Keratinocyte (primary cell): ENCODE measurements around the gene ERBB3. TPM values are rescaled to one million over a fixed set of nuclear protein-coding genes. Genes with fewer than 3 reads are reported as not detected.
A peak's percentile ranks its signal among the peaks of the same experiment; 100 is the strongest.

ENCODE experiments used
- DNase-seq: peaks from one replicate; pipeline ENCODE4 v3.0.0-alpha.2; 2011; ENCODE audit warnings: low read depth, missing footprints, low spot score
- FAIRE-seq: peaks from 2 replicates; lab custom pipeline; 2011; peaks lifted over from hg19 to GRCh38; lab: Jason Lieb, UNC
- H2AFZ ChIP-seq: 2 replicates; pipeline ENCODE4 v1.6.0; 2012; ENCODE audit warnings: low read length, control low read depth, inconsistent platforms; ENCODE audit not compliant: control insufficient read depth
- H3K27ac ChIP-seq: 2 replicates; pipeline ENCODE4 v1.5.1; 2011; ENCODE audit warnings: low read length; ENCODE audit not compliant: control insufficient read depth, insufficient read depth
- H3K27me3 ChIP-seq: 3 replicates; pipeline ENCODE4 v1.6.0; 2011; ENCODE audit warnings: low read length; ENCODE audit not compliant: control insufficient read depth, insufficient read depth; ENCODE audit errors: extremely low read depth
- H3K36me3 ChIP-seq, 2 experiments: 2 replicates in 1 of 2; 3 replicates in 1 of 2; pipeline ENCODE4 v1.5.1; 2011; ENCODE audit warnings: low read length in 2 of 2, mild to moderate bottlenecking in 1 of 2; ENCODE audit not compliant: control insufficient read depth in 2 of 2, insufficient read depth in 2 of 2; ENCODE audit errors: extremely low read depth in 1 of 2
- H3K4me1 ChIP-seq: 3 replicates; pipeline ENCODE4 v1.5.1; 2011; ENCODE audit warnings: low read length; ENCODE audit not compliant: control insufficient read depth, insufficient read depth; ENCODE audit errors: extremely low read depth
- H3K4me2 ChIP-seq: 3 replicates; pipeline ENCODE4 v1.6.0; 2011; ENCODE audit warnings: low read depth, low read length; ENCODE audit not compliant: control insufficient read depth, insufficient read depth; ENCODE audit errors: extremely low read depth
- H3K4me3 ChIP-seq, 3 experiments: fragments of 200-600 bp in 1 of 3; sonication (generic) in 1 of 3; 2 replicates in 2 of 3; 3 replicates in 1 of 3; pipeline ENCODE4 v1.5.1; 2011 to 2016; ENCODE audit warnings: low read length in 3 of 3, mild to moderate bottlenecking in 3 of 3, control low read depth in 2 of 3, inconsistent platforms in 1 of 3, low read depth in 1 of 3, mixed read lengths in 1 of 3, mixed run types in 1 of 3, moderate library complexity in 1 of 3; ENCODE audit not compliant: control insufficient read depth in 2 of 3, insufficient read depth in 2 of 3; ENCODE audit errors: extremely low read depth in 1 of 3
- H3K79me2 ChIP-seq: 2 replicates; pipeline ENCODE4 v1.6.0; 2012; ENCODE audit warnings: low read length; ENCODE audit not compliant: control insufficient read depth, insufficient read depth
- H3K9ac ChIP-seq: 3 replicates; pipeline ENCODE4 v1.6.0; 2011; ENCODE audit warnings: low read length; ENCODE audit not compliant: control insufficient read depth, insufficient read depth; ENCODE audit errors: extremely low read depth
- H3K9me1 ChIP-seq: 3 replicates; pipeline ENCODE4 v1.6.0; 2011; ENCODE audit warnings: low read length; ENCODE audit not compliant: control insufficient read depth, insufficient read depth; ENCODE audit errors: extremely low read depth
- H3K9me3 ChIP-seq: 2 replicates; pipeline ENCODE4 v1.5.1; 2012; ENCODE audit warnings: low read depth, low read length; ENCODE audit not compliant: control insufficient read depth
- H4K20me1 ChIP-seq: 3 replicates; pipeline ENCODE4 v1.6.0; 2011; ENCODE audit warnings: low read length; ENCODE audit not compliant: control insufficient read depth, insufficient read depth; ENCODE audit errors: extremely low read depth
- EZH2 ChIP-seq: IDR thresholded peaks from one replicate; pipeline ENCODE4 v1.6.1; 2012; ENCODE audit warnings: inconsistent platforms, mild to moderate bottlenecking, low read length, moderate library complexity
- dilution Hi-C: fragments of 300-500 bp; cut with MboI; formaldehyde crosslinking; loops from one replicate; pipeline ENCODE4 v1.7.0; 2020; ENCODE audit warnings: low sequenced_read_pairs; ENCODE audit not compliant: extremely low pct_ligation_motif_present
- polyA plus RNA-seq, 5 experiments: library from polyadenylated mRNA; depleted of rRNA in 3 of 5; stranded (reverse) in 3 of 5; stranded (forward) in 1 of 5; unstranded in 1 of 5; fragments of >200 nt; gene quantifications; 1 replicate in 1 of 5; 2 replicates in 3 of 5; 3 replicates in 1 of 5; pipeline versions ENCODE4 v1.2.1 to v1.2.3, GENCODE V29; 2011 to 2012; ENCODE audit warnings: missing spikeins in 2 of 5, low read depth in 1 of 5, low replicate concordance in 1 of 5
- TF ChIP-seq, protein P1 (sequence below), 3 experiments: IDR thresholded peaks in 1 of 3; conservative IDR thresholded peaks in 1 of 3; optimal IDR thresholded peaks in 1 of 3; 2 replicates in 2 of 3; 3 replicates in 1 of 3; pipeline versions ENCODE3 to v1.5.1; 2011; ENCODE audit warnings: low read length in 3 of 3, mild to moderate bottlenecking in 3 of 3, moderate library complexity in 2 of 3, control low read depth in 1 of 3, inconsistent platforms in 1 of 3; ENCODE audit not compliant: insufficient read depth in 2 of 3; ENCODE audit errors: extremely low read depth in 1 of 3

Gene ERBB3
- polyA plus RNA-seq, 1 donor (not counting 4 experiments of a cell fraction or from before 2014, with no cell fraction given), result 16.4 TPM

DNA sequence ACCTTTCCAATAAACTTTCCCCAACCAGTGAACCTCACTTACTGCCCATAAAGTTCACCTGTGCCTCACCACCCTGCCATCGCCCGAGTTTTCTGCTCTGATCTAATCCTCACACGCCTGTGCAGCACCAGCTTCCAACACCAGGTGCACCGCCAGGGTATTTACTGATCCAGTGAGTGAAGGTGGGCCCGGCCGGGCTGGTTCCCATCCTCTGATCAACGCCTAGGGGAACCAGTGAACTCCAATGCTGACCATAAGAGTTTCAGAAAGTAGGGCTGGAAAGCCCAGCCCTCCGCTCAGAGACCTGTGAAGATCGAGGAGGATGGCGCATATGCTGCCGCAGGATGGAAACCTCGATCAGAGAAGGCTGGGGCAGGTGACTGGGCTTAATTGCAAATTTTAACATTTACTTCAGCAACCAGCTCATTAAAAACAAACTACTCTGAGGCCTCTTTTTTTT is 71.7 kb downstream of the ERBB3 start:
- peak; percentile 29 for FAIRE-seq

DNA sequence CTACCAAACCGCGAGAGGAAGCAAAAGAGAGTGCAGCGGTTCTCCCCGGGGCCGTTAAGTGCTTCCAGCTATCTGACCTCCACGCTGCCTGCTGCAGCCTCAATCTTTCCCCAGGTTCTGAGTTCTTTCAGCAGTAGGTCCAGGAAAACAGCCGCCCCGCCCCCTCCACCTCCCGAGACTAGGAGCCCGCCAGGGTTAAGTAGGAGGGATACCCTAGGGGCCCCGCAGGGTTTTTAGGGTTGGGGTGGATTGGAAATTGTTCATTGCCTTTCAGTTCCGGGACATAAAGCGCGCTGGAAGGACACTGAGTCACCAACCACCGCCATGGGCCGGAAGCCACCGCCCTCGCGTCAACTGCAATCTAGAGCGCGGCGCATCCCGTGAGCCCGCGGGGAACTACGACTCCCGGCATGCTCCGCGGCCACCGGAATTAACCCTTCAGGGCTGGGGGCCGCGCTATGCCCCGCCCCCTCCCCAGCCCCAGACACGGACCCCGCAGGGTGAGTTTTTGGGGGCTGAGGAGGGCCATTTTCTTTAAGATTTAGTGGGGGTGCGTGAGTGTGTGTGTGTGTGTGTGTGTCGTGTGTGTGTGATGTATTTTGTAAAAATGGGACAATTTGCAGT is 72.3 kb downstream of the ERBB3 start, which contains the start of gene MYL6B:
MYL6B (plus strand) TSS at position 456 of the 624 bp plus-strand sequence. CDS start 1,332 bp downstream, outside the sequence.
- Histone ChIP-seq H3K9ac (peak within 1 kb of the TSS; percentile 87), H3K27ac (peak within 1 kb of the TSS; percentile 89), H3K27me3 (no peaks in the 10 kb centered on the region), H3K4me2 (peak within 1 kb of the TSS; percentile 99), H3K79me2 (no peaks in the 10 kb centered on the region), H2AFZ (peak within 1 kb of the TSS; percentile 93), H3K9me1 (no peaks in the 10 kb centered on the region), H3K4me3 (peak within 1 kb of the TSS; percentile 54 to 84 (median 74)), H3K9me3 (no peaks in the 10 kb centered on the region), H3K36me3 (peaks cover 0 to 6% of the 10 kb centered on the region in 2 experiments), H4K20me1 (no peaks in the 10 kb centered on the region), H3K4me1 (peaks cover 16% of the 10 kb centered on the region)
- no peak for DNase-seq
- TF ChIP-seq EZH2, result no peak
- TF ChIP-seq, protein P1, sequence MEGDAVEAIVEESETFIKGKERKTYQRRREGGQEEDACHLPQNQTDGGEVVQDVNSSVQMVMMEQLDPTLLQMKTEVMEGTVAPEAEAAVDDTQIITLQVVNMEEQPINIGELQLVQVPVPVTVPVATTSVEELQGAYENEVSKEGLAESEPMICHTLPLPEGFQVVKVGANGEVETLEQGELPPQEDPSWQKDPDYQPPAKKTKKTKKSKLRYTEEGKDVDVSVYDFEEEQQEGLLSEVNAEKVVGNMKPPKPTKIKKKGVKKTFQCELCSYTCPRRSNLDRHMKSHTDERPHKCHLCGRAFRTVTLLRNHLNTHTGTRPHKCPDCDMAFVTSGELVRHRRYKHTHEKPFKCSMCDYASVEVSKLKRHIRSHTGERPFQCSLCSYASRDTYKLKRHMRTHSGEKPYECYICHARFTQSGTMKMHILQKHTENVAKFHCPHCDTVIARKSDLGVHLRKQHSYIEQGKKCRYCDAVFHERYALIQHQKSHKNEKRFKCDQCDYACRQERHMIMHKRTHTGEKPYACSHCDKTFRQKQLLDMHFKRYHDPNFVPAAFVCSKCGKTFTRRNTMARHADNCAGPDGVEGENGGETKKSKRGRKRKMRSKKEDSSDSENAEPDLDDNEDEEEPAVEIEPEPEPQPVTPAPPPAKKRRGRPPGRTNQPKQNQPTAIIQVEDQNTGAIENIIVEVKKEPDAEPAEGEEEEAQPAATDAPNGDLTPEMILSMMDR (optimal IDR thresholded peaks at IDR 0.05 in 1 of 3, IDR thresholded peaks at IDR 0.05 in 1 of 3, conservative IDR thresholded peaks at IDR 0.05 in 1 of 3; ENCODE audit: extremely low read depth in 1 of 3, insufficient read depth in 2 of 3, low read length in 3 of 3), result no peak
- peak; percentile 79 for FAIRE-seq
- dilution Hi-C loops, result no loop called here

More for the DNA sequence above, 71.7 kb downstream of the ERBB3 start:
- Histone ChIP-seq H3K27ac (peak overlapping the region; percentile 89), H3K9me3 (no peaks in the 10 kb centered on the region), H3K9ac (peak overlapping the region; percentile 87), H4K20me1 (no peaks in the 10 kb centered on the region), H3K4me3 (peak overlapping the region; percentile 54 to 84 (median 74)), H3K4me1 (peaks cover 16% of the 10 kb centered on the region), H3K4me2 (peak overlapping the region; percentile 99), H3K9me1 (no peaks in the 10 kb centered on the region), H3K27me3 (no peaks in the 10 kb centered on the region), H3K79me2 (no peaks in the 10 kb centered on the region), H2AFZ (peak overlapping the region; percentile 93), H3K36me3 (peaks cover 0 to 6% of the 10 kb centered on the region in 2 experiments)
- dilution Hi-C loops, result no loop called here
- TF ChIP-seq EZH2, result no peak
- TF ChIP-seq, protein P1 (optimal IDR thresholded peaks at IDR 0.05 in 1 of 3, IDR thresholded peaks at IDR 0.05 in 1 of 3, conservative IDR thresholded peaks at IDR 0.05 in 1 of 3; ENCODE audit: extremely low read depth in 1 of 3, insufficient read depth in 2 of 3, low read length in 3 of 3), result peak in 2 of 3 experiments; percentile 71 to 82
- DNase-seq, result no peak

Other genes starting within 250 kb of the ERBB3 start
- 2.2 to 4.1 TPM (median 2.7 TPM) in 3 replicates for gene MMP19, start 237.2 kb upstream of the ERBB3 start, polyA plus RNA-seq
- 43.6 to 63.4 TPM (median 61.6 TPM) in 3 replicates for gene PYM1, start 152.3 kb upstream of the ERBB3 start, polyA plus RNA-seq
- gene DGKA, start 149.0 kb upstream of the ERBB3 start, polyA plus RNA-seq, result 161 to 263 TPM (median 174 TPM) in 3 replicates
- 1.3 to 2.1 TPM (median 1.4 TPM) in 3 replicates for gene PMEL, start 114.1 kb upstream of the ERBB3 start, polyA plus RNA-seq
- gene CDK2, start 113.3 kb upstream of the ERBB3 start, polyA plus RNA-seq, result 34.3 to 49.3 TPM (median 47.3 TPM) in 3 replicates
- gene RAB5B, start 106.1 kb upstream of the ERBB3 start, polyA plus RNA-seq, result 132 to 162 TPM (median 138 TPM) in 3 replicates
- 9.0 to 10.8 TPM (median 9.4 TPM) in 3 replicates for gene SUOX, start 82.9 kb upstream of the ERBB3 start, polyA plus RNA-seq
- 0.97 to 1.8 TPM (median 1.1 TPM) in 3 replicates for gene IKZF4, start 59.1 kb upstream of the ERBB3 start, polyA plus RNA-seq
- gene RPS26, start 38.2 kb upstream of the ERBB3 start, polyA plus RNA-seq, result 663 to 1,841 TPM (median 663 TPM) in 3 replicates
- 247 to 505 TPM (median 480 TPM) in 3 replicates for gene PA2G4, start 24.4 kb downstream of the ERBB3 start, polyA plus RNA-seq
- gene RPL41, start 36.5 kb downstream of the ERBB3 start, polyA plus RNA-seq, result 7,566 to 10,481 TPM (median 10,062 TPM) in 3 replicates
- gene ZC3H10, start 38.1 kb downstream of the ERBB3 start, polyA plus RNA-seq, result 0.81 to 1.0 TPM (median 0.85 TPM) in 3 replicates
- 140 to 205 TPM (median 141 TPM) in 3 replicates for gene ESYT1, start 48.1 kb downstream of the ERBB3 start, polyA plus RNA-seq
- gene MYL6B, start 72.4 kb downstream of the ERBB3 start, polyA plus RNA-seq, result 42.3 to 44.9 TPM (median 44.9 TPM) in 3 replicates
- gene MYL6, start 78.2 kb downstream of the ERBB3 start, polyA plus RNA-seq, result 3,666 to 4,542 TPM (median 4,521 TPM) in 3 replicates
- gene SMARCC2, start 109.3 kb downstream of the ERBB3 start, polyA plus RNA-seq, result 23.3 to 37.6 TPM (median 32.5 TPM) in 3 replicates
- 42.2 to 62.0 TPM (median 49.7 TPM) in 3 replicates for gene RNF41, start 141.8 kb downstream of the ERBB3 start, polyA plus RNA-seq
- 45.6 to 53.5 TPM (median 53.0 TPM) in 3 replicates for gene NABP2, start 144.2 kb downstream of the ERBB3 start, polyA plus RNA-seq
- 0.09 TPM in 1 of 3 replicates, not detected in the others for gene SLC39A5, start 149.9 kb downstream of the ERBB3 start, polyA plus RNA-seq
- gene ANKRD52, start 178.2 kb downstream of the ERBB3 start, polyA plus RNA-seq, result 14.0 to 21.0 TPM (median 15.2 TPM) in 3 replicates
- 7.5 to 12.1 TPM (median 11.6 TPM) in 3 replicates for gene COQ10A, start 186.8 kb downstream of the ERBB3 start, polyA plus RNA-seq
- 54.3 to 197 TPM (median 105 TPM) in 3 replicates for gene CS, start 220.2 kb downstream of the ERBB3 start, polyA plus RNA-seq
- 122 to 162 TPM (median 160 TPM) in 3 replicates for gene CNPY2, start 235.8 kb downstream of the ERBB3 start, polyA plus RNA-seq